HepG2 (cell line): ENCODE data around the gene SMIM22.

Experiments
- FOXM1 ChIP-seq: sonication (generic); formaldehyde crosslinking; IDR thresholded peaks from 2 replicates; pipeline ENCODE4 v1.5.0; 2020; ENCODE audit warnings: missing genetic modification reagents
- HCFC1 ChIP-seq: fragments of 150-350 bp; IDR thresholded peaks from 2 replicates; pipeline ENCODE4 v1.6.1; 2014; ENCODE audit warnings: low read depth, low read length
- KDM1A ChIP-seq: IDR thresholded peaks from 2 replicates; pipeline ENCODE4 v1.6.1; 2016; ENCODE audit warnings: missing compliant biosample characterization
- ZNF207 ChIP-seq: fragments of 450-650 bp; IDR thresholded peaks from 2 replicates; pipeline ENCODE4 v1.6.1; 2016; ENCODE audit warnings: antibody characterized with exemption, borderline replicate concordance
- TF ChIP-seq, protein P1 (sequence below), 2 experiments: sonication (generic) in 1 of 2; formaldehyde crosslinking in 1 of 2; IDR thresholded peaks; 2 replicates each; pipeline versions ENCODE4 v1.5.1 to v1.6.1; 2011 to 2020; ENCODE audit warnings: borderline replicate concordance in 1 of 2, low read depth in 1 of 2, low read length in 1 of 2, mild to moderate bottlenecking in 1 of 2, missing genetic modification reagents in 1 of 2, moderate library complexity in 1 of 2

DNA sequence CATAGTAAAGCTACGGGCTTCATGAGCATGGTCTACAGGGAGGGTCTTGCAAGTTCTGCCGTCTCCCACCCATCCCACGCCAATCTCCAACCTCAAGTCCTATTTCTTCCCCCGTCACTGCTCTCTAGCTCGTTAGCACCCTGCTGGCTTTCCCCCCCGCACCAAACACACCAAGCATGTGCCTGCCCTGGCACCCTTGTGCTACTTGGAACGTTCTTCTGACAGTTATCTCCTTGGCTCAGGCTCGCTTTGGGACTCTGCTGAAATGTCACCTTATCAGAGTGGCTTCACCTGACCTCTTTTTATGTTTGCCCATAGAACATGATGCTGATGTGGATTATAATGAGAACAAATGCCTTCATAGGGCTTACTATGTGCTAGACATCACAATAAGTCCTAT is 30.0 kb downstream of the SMIM22 start:
- TF ChIP-seq ZNF207 (no peak), HCFC1 (no peak), KDM1A (CRISPR knock-in tag) (no peak), FOXM1 (no peak)
- TF ChIP-seq, protein P1, sequence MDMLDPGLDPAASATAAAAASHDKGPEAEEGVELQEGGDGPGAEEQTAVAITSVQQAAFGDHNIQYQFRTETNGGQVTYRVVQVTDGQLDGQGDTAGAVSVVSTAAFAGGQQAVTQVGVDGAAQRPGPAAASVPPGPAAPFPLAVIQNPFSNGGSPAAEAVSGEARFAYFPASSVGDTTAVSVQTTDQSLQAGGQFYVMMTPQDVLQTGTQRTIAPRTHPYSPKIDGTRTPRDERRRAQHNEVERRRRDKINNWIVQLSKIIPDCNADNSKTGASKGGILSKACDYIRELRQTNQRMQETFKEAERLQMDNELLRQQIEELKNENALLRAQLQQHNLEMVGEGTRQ (IDR thresholded peaks at IDR 0.05; ENCODE audit: low read depth, low read length) = no peak
- TF ChIP-seq, protein P1 (CRISPR knock-in tag; IDR thresholded peaks at IDR 0.05; ENCODE audit: borderline replicate concordance) = no peak
